Astrocyte (in vitro differentiated cells and primary cell): ENCODE data around the gene ATRAID.

Source experiments
- CTCF ChIP-seq: IDR thresholded peaks from 2 replicates; pipeline ENCODE4 v1.5.1; 2011; ENCODE audit warnings: low read depth, mild to moderate bottlenecking, inconsistent platforms, low read length, moderate library complexity; ENCODE audit not compliant: insufficient read depth
- EZH2 ChIP-seq: IDR thresholded peaks from 2 replicates; pipeline ENCODE4 v1.6.1; 2012; ENCODE audit warnings: mild to moderate bottlenecking, low read length, inconsistent platforms; ENCODE audit not compliant: insufficient read depth

DNA sequence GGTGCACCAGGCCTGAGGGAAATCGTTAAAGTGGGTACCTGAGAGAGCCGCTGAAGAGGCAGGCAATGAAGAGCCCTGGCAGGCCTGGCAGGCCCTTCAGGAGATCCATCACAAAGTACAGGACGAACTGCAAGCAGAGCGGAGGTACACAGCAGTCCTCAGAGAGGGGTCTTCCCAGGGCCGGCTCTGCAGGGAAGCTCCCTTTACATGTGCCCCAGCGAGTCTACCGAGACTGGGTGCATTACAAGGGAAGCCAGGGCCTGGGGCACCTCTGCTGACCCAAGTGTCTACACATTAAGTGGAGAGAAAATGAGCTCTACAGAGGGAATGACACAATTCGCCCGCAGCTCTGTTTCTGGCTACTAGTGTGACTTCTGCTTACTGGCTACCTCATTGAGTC, 8.1 kb upstream of the ATRAID start:
- TF ChIP-seq CTCF (no peak), EZH2 (no peak)
